Measurements from ENCODE around the gene ABCG1.
A peak's percentile ranks its signal among the peaks of the same experiment; 100 is the strongest.

The ABCG1 gene

DNA sequence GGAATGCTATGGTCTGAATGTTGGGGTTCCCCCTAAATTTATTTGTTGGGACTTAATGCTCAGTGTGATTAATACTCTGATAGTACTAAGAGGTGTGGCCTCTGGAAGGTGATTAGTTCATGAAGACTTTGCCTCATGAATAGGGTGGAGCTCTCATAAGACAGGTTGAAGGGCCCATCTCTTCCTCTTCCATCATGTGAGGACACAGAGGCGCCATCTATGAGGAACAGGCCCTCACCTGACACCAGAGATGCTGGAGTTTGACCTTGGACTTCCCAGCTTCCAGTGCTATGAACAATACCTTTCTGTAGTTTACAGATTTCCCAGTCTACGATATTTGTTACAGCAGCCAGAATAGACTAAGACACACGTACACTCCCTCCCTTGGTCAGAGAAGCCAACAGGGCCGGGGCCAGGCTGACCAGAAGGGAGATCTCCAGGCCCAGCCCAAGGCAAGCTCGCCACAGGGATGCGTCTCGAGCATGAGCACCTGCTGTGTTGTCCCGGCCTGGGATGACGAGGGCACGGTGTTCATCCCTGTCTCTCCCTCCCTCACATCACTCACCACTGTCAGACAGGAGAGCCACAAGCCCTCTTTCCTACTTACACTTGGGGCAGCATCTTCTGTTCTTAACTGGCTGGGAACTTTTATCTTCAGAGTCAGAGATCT, 4.7 kb upstream of the ABCG1 start:
- no peak for DNase-seq (ENCODE audit: low read depth)

DNA sequence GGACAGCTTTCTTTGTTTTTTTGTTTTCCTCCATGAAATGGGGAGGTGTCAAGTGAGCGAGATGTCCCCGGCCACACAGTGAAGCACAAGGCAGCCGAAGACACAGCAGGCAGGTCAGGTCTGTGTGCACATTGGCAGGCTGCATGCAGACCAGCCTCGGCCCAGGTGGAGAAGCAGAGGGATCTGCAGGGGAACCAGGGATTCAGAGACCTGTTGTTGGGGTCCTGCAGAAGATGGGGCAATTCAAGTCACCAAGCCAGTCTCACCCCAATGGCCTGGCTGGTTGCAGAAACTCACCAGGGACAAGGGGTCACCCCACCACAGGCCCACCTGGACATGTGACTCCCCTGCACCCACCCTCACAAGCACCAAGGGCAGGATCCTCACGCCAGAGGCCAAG, 4.0 kb upstream of the ABCG1 start:
- DNase-seq (ENCODE audit: low read depth): no peak

DNA sequence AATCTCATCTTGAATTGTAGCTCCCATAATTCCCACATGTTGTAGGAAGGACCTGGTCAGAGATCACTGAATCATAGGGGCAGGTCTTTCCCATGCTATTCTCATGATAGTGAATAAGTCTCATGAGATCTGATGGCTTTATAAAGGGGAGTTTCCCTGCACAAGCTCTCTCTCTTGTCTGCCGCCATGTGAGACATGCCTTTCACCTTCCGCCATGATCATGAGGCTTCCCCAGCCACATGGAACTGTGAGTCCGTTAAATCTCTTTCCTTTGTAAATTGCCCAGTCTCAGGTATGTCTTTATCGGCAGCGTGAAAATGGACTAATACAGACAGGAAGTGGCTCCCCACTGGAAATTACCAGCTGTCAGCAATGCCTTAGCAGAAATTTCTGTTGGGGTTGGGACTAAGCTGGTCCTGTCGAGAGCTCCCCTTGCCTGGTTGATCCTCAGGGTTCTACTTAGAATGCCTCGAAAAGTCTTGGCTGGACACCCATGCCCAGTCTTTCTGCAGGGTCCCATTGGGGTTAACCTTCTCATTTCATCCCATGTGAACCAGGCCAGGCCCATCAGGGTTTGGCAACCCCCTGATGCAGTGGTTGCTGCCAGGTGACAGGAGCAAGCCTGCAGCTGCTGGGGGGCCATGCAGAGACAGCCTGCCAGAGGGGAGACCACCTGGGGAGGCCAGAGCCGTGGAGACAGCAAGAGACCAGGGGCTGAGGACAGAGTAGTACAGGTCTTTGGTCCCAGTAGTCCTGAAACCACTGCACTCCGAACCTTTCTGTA, 2.8 kb upstream of the ABCG1 start:
- DNase-seq (ENCODE audit: low read depth): no peak

DNA sequence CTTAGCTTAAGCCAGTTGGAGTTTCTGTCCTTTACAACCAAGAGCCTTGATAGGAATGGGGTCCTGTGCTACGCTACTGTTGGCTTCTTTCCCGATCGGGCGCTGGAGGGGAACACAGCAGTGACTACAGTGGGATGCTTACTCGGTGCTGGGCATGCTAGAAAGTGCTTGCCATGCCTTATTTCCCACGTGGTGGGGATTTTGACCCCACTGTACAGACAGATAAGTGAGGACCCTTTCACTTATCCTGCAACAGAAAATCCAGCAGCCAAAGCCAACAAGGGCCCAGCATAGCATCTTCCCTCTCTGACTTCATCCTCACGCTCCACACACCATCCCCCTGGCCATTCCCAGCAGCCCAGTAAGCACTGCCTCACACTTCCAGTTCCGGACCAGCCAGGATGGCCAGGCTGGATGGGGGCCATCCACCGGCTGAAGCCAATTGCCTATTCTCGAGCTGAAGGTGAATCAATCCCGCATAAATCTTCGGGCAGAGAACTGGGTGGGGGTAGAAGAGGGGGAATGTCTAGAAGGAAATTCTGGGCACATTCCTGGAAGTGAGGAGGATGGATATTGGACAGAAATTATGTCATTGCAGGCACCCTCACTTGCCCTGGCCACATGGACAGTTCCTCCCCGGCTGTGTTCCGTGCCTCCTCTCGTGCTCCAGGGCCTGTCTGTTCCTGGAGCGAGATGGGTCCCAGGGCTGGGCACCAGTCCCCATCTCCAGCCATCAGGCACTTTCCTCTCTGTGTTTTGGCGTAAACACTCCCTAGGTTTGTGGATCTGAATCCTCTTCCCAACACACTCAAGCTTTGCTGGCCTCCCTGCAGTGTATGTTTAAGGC, 2.0 kb upstream of the ABCG1 start:
- no peak for DNase-seq (ENCODE audit: low read depth)

DNA sequence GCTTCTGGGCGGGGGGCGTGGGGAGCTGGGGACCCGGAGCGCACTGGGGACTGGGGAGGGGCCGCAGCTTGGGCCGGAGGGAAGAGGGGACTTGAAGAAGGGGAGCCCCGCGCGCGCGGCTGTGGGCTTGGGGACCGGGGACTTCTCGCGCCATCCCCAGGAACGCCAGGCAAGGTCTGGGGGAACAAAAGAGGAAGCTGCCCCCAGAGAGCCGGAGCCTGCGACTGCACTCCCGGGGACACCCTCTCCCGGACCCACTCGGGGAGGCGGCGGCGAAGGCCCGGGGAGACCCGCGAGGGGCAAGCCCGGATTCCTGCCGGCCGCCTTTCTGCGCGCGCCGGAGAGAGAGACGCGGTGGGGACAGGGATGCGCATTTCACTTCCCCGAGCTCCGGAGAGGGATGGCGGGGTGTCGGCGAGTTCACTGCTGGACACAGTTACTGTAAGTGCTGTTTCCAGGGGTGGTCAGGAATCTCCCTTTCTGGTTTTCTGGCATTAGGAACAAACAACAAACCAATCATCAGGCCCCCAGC, 732 bp downstream of the ABCG1 start:
- no peak for DNase-seq (ENCODE audit: low read depth)

DNA sequence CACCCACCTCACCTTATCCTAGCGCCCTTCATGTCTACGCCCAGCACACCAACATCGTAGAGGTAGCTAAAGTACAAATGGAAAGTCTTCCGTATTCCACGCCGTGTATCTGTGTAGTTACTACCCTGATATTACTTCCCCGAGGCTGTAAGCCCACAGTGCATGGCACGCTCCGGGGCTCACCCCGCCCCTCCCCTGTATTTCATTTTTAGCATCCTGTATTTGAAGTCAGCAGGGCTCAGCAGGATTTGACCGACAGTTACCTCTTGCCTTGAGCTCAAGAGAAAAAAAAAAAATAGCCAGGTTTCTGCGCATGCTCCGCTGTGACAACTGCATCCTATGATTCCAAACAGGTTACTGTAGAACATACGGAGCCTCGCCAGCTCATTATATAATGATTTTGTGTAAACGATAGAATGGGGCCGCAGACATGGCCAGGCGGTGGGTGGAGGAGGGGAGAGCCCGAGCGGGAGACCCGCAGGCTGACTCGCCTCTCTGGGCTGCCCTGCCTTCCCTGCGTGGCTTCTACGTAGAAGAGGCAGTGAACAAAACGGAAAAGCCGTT, 1.3 kb downstream of the ABCG1 start:
- no peak for DNase-seq (ENCODE audit: low read depth)

DNA sequence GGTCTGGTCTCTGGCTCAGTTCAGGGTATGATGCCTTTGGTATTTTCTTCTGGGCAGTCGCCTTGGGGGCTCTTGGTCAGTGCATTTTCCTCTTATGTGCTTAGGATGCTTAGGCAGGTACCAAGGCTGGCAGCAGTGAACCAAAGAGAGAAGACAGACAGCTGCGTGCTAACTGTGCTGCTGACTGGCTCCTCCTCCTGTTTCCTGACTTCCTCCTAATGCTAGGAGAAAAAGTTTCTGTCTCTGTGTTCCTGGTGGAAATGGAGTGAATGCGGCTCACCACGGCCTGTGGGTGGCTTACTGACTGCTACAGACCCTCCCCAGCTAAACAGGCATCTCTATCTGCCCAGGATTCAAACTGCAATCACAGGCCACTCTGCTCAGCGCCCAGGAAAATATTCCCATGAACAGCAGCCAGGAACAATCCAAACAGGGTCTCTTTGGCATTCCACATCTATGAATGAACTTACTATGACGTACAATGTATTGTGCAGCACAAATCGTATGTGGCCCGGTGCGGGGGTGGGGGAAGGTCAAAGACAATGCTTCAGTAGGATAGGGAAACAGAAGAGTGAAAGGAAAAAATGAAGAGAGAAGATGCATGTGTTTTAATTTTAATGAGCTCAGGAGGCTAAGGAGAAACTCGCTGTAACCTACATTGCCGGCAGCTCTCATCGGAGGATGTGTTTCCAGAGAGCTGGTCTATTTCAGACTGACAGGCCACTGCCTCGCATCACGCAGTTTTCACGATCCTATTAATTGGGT, 2.8 kb downstream of the ABCG1 start:
- DNase-seq (ENCODE audit: low read depth): no peak

DNA sequence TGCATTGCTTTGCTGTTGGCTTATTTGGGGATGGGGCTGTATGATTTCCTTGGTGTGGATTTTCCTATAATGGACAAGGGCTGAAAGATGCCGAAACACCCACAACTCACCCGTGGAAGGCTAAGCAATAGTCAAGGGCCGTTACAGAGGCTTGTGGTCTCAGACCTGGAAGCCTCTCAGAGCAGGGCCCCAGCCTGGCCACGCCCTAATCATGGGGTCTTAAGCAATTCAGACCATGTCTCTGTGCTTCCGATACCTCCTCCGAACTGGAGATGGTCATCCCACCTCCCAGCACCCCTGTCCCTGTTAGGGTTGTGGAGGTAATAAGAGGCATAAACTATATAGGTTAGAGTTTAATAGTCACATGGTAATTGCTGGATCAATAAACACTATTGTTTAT, 3.4 kb downstream of the ABCG1 start:
- DNase-seq (ENCODE audit: low read depth): no peak

DNA sequence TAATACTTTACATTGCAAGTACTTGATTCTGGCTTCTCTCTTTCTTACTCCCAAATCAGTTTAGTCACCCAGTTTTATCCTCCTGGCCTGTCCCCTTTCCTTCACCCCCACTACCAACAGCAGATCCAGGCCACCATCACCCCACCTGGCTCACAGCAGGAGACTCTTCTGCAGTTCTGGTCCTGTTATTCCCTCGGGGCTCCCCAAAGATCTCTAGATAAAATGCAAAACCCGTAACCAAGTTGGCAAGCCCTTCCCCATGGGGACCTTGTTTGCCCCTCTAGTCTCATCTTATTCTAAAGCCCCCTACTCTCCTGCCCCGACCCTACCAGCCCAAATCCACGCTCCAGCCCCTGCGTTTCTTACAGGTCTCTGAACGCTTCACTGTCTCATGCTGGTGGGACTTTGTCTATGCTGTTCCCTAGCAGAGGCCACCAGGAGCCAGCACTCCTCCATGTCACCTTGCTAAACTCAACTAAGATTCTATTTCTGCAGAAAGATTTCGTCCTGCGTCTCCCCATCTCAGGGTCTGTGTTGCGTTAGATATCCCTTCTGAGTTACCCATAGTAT, 4.0 kb downstream of the ABCG1 start:
- no peak for DNase-seq (ENCODE audit: low read depth)

DNA sequence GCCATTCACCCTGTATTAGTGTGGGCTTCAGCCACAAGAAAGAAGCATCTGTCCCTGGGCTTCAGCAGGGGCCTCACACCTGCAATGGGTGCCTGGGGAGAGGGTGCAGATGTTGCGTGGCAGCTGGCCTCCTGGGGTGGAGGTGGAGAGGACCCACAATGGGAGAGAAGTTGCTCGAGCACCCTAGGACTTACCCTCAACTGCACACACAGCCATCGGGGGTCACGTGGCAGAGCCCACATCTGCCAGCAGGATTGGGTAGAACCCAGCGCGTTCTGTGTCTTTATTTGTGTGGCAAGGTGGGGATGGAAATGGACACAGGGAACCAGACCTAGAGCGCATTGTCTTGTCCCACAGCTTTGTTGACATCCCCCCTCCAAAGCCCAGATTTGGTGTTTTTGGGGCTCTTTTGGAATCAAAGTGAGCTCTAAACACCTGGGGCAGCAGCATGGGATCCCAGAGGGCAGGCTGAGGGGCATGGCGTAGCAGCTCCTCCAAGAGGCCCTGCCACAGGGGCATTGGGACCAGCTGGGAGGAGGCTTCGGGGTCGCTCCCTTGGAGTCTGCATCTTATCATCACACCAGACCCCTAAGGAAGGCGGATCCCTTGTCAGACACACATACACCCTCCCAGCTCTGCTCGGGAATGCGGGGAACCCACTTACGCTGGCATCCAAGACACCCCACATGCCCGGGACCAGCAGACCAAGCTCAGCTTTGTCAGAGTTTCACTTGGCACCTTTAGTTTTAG, 5.1 kb downstream of the ABCG1 start:
- DNase-seq (ENCODE audit: low read depth): no peak

DNA sequence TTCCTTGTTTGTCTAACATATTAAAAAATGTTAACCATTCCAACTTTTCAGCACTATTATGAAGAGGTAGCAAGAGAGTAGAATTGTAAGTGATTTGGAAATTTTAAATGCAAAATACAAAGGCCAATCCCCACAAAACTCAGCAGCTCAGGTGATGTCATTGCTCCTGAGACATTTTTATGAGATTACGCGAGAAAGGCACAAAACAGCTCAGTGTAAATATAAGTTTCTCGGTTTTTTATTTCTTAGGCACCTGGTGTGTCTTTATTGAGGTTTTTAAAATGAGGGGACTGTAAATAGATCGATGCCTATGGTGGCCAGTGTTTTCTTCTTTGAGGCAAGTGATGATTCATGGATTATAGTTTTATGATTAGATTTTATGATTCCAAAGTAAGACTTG, 6.1 kb downstream of the ABCG1 start:
- DNase-seq (ENCODE audit: low read depth): no peak

DNA sequence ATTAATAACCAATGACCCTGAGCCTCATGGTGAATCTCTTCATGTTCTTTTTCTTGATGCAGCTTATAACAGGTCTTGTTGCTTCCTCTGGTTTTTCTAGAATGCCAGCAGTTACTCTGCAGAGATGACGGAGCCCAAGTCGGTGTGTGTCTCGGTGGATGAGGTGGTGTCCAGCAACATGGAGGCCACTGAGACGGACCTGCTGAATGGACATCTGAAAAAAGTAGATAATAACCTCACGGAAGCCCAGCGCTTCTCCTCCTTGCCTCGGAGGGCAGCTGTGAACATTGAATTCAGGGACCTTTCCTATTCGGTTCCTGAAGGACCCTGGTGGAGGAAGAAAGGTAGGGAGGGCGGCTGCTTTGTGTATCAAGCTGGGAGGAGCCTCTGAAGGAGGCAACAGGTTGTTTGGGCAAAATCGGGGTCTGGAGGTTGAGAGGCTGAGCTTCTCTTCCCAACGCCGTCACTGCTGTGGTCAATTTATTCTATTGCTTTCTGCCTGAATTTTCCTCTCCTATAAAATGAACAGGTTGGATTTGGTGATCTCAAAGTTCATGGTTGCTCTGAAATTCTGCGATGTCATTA, 6.7 kb downstream of the ABCG1 start:
- no peak for DNase-seq (ENCODE audit: low read depth)

DNA sequence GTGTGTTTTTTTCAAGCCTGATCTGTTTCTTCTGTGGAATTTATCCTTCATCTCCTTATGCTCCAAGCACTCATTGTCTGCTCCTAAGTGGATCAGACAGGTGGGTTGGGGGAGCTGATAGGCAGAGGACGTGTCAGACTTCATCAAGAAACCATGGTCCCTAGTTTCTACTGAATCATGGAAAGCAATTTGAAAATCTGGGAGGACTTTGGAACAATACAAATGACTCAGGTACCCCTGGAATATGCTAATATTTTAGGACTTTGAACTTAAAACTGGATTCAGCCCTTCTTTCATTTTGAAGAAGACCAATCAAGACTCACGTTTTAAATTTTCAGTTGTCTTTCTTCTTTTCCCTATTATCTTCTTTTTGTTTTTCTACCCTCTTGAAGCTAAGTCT, 7.7 kb downstream of the ABCG1 start:
- DNase-seq (ENCODE audit: low read depth): no peak

DNA sequence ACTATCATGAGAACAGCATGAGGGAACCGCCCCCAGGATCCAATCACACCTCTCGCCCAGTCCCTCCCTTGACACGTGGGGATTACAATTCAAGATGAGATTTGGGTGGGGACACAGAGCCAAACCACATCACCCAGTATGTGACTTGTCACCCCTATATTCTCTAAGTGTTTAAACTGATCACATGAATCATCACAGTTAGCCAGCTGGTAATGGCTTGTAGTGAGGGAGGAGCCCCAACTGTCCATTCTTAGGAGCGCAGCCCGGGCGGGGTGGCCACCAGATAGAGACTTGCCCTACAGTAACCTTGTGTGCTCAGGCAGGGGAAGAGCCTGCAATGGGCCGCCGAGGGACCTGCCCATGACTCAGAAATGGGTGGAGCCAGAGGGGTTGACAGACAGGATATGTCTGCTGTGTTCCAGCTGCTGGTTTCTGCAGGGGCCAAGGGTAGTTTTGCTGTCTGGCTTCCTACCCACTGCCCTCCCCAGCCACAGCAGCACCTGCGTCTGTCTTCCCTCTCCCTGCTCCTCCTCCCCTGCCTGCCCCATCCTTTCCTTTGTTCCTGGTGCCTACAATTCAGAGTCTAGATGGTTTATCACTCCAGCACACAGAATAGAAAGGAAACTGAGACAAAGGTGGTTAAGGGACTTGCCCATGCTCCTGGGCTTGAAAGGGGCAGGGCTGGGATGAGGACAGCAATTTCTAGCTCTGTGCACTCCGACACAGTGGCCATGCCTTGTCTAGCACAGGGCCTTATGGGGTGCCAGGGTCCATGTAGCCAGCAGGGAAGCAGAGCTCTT, 9.2 kb downstream of the ABCG1 start:
- DNase-seq (ENCODE audit: low read depth): peak; percentile 81

DNA sequence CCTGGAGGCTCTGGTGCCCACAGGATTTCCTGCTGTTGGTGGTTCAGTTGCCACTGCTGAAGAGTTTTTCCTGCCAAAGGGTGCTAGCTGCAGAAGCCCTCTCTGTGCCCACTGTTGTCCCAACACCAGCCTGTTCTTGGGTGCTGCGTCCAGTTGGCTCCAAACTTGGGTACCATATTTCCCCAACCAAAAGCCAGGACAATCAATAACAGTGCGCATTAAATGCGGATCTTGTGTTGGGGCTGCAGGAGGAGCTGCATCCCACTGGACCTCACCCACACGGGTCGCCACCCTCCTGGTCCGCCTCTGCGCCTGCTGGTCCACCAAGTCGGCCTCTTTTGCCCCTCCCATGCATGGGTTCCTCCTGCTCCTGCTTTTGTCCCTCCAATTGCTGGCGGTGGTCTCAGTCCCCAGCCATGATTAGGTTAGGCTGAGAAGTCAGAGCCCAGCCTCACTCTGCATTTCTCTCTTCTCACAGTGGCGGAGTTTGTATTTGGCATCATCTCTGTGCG, 9.8 kb downstream of the ABCG1 start:
- no peak for DNase-seq (ENCODE audit: low read depth)

DNA sequence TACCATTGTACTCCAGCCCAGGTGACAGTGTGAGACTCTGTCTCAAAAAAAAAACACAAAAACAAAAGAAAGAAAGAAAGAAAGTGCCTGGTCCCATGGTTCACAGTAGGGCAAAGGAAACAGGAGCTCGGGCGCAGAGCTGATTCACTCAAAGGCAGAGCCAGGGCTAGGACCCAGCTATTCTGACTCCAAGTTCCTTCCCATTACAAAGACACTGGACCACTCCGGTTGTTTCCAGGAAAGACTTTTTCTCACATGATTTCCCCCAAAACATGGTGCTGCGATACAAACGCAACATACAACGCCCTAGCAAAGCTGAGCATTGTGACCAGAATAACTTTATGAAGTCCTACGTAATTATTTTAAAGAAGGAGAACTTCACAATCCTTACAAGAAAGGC, 10.7 kb downstream of the ABCG1 start:
- DNase-seq (ENCODE audit: low read depth): no peak

DNA sequence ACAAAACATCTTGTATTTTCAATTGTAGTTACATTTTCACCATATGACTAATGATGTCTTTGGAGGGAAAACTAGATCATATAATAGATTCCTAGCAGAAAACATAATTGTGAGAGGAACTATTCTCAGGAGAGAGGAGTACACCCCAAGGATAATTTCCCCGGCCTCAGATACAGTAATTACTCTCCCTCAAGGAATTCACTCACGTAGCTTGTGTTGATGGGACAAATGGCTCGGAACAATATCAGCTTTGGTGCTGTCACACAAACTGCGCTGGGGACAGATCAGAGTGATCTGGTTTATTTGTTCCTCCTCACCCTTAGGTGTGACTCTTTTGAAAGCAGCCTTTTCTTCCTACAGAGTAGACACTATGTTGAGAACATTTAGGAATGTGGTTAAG, 11.2 kb downstream of the ABCG1 start:
- no peak for DNase-seq (ENCODE audit: low read depth)

DNA sequence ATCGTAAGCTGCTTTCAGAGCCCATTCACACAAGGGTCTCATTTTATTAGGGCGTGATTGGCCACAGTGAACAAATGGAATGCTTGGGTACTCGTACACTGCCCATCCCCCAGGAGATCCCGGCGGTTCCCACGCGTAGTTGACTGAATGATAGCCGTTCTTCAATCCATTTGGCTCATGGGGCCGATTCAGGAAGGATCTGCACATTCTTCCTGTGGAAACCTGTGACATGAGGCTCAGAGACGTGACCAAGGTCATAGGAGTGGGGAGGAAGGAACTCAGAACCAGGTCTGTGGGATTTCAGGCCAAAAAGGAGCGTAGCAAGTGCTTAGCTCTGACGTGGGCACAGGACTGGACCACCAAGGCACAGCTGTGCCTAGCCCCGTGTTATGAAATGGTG, 11.7 kb downstream of the ABCG1 start:
- DNase-seq (ENCODE audit: low read depth): no peak

DNA sequence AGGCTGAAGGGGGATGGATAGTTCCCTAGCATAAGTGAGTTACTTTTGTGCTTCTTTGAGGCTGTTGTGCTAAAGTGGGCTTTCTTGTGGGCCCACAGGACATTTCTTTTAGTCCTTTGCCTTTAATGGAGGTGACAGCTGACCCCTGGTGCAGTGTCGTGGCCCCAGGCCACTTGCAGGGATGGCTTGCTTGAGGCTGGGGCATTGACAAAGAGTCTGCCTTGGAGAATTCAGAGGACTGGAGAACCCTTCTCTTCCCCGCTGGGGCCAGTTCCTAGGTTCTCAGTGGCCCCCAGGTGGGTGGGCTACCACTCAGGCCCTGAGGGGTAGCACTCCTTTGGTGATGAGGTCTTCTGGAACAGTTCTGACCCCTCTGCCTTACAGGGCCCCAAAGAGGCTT, 12.8 kb downstream of the ABCG1 start:
- no peak for DNase-seq (ENCODE audit: low read depth)
